ENCODE measurements around the gene CIB4. TPM values are rescaled to one million over a fixed set of nuclear protein-coding genes. Genes with fewer than 3 reads are reported as not detected.
A peak's percentile ranks its signal among the peaks of the same experiment; 100 is the strongest.

The CIB4 gene
- total and polyA plus RNA-seq, 2 of the 13 experiments (the other 11 are each of a cell fraction or from before 2014, with no cell fraction given), result not detected

- TF ChIP-seq NFATC3 (CRISPR knock-in tag; IDR thresholded peaks at IDR 0.05), result no peak
- TF ChIP-seq ZNF883 (CRISPR knock-in tag; IDR thresholded peaks at IDR 0.05; ENCODE audit: not compliant biosample characterization), result no peak
- no peak for TF ChIP-seq ATAD3A (CRISPR knock-in tag; IDR thresholded peaks at IDR 0.05)
- peak; percentile 52 for TF ChIP-seq ZNF574 (CRISPR knock-in tag; IDR thresholded peaks at IDR 0.05)
- peak; percentile 91 for TF ChIP-seq SP5 (CRISPR knock-in tag; IDR thresholded peaks at IDR 0.05; ENCODE audit: borderline replicate concordance, low read depth)
- no peak for TF ChIP-seq ZNF576 (CRISPR knock-in tag; IDR thresholded peaks at IDR 0.05)
- TF ChIP-seq ZNF737 (CRISPR knock-in tag; IDR thresholded peaks at IDR 0.05; ENCODE audit: borderline replicate concordance), result no peak
- TF ChIP-seq ZNF768 (CRISPR knock-in tag; IDR thresholded peaks at IDR 0.05), result peak; percentile 70; the same call in 1 of the 2 replicates
- TF ChIP-seq HNF4G (IDR thresholded peaks at IDR 0.05; ENCODE audit: borderline replicate concordance, low read depth, low read length), result no peak
- no peak for TF ChIP-seq HNF4G (CRISPR knock-in tag; IDR thresholded peaks at IDR 0.05; ENCODE audit: borderline replicate concordance, low read depth)
- no peak for TF ChIP-seq ADNP (CRISPR knock-in tag; IDR thresholded peaks at IDR 0.05)
- no peak for TF ChIP-seq CHD4 (IDR thresholded peaks at IDR 0.05; ENCODE audit: borderline replicate concordance, low read length)
- no peak for TF ChIP-seq ZXDC (CRISPR knock-in tag; IDR thresholded peaks at IDR 0.05)
- TF ChIP-seq ATF7 (IDR thresholded peaks at IDR 0.05), result no peak
- TF ChIP-seq ATF7 (CRISPR knock-in tag; IDR thresholded peaks at IDR 0.05), result no peak
- no peak for TF ChIP-seq KLF12 (CRISPR knock-in tag; IDR thresholded peaks at IDR 0.05; ENCODE audit: borderline replicate concordance)
- no peak for TF ChIP-seq MXD4 (CRISPR knock-in tag; IDR thresholded peaks at IDR 0.05)
- TF ChIP-seq SIX4 (CRISPR knock-in tag; IDR thresholded peaks at IDR 0.05), result no peak
- 0 out of 2 replicates have a peak, but pooled peaks have one; percentile 28 for TF ChIP-seq ZNF788 (CRISPR knock-in tag; IDR thresholded peaks at IDR 0.05; ENCODE audit: borderline replicate concordance)
- no peak for TF ChIP-seq NR2F6 (IDR thresholded peaks at IDR 0.05)
- peak; percentile 29; the same call in 1 of the 2 replicates for TF ChIP-seq NR2F6 (CRISPR knock-in tag; IDR thresholded peaks at IDR 0.05)
These were observed 79.0 kb downstream of the CIB4 start (continued) for GRCh38 chr2:26561918-26562810.

All from HepG2 (cell line).